Transverse colon (tissue), 4 donors: ENCODE data around the gene HOPX. TPM values are rescaled to one million over a fixed set of nuclear protein-coding genes. Genes with fewer than 3 reads are reported as not detected.

Experiments
- DNase-seq: peaks from one replicate; pipeline ENCODE4 v3.0.0-alpha.2; 2019
- H3K27ac ChIP-seq, 4 donors: fragments of 200-600 bp; sonication (generic); 2 replicates each; pipeline ENCODE4 v1.5.1; 2016 to 2018; ENCODE audit warnings: inconsistent platforms in 4 of 4
- H3K27me3 ChIP-seq: fragments of 200-600 bp; sonication (generic); 2 replicates; pipeline ENCODE4 v1.5.1; 2017; ENCODE audit warnings: inconsistent platforms
- H3K36me3 ChIP-seq, 4 donors: fragments of 200-600 bp; sonication (generic); 2 replicates each; pipeline ENCODE4 v1.5.1; 2017 to 2019; ENCODE audit warnings: inconsistent platforms in 4 of 4
- H3K4me1 ChIP-seq, 4 donors: fragments of 200-600 bp; sonication (generic); 2 replicates each; pipeline ENCODE4 v1.5.1; 2017 to 2020; ENCODE audit warnings: inconsistent platforms in 4 of 4
- H3K4me3 ChIP-seq, 4 donors: fragments of 200-600 bp; sonication (generic); 1 replicate in 1 of 4; 2 replicates in 3 of 4; pipeline versions ENCODE4 v1.5.1 to v1.6.1; 2017 to 2019; ENCODE audit warnings: inconsistent platforms in 4 of 4
- H3K9me3 ChIP-seq, 2 donors: fragments of 200-600 bp; sonication (generic); 2 replicates each; pipeline ENCODE4 v1.5.1; 2017 to 2019; ENCODE audit warnings: inconsistent platforms in 2 of 2
- CTCF ChIP-seq, 5 experiments: fragments of 200-600 bp in 3 of 5; fragments of 450-650 bp in 2 of 5; sonication (generic) in 3 of 5; IDR thresholded peaks; 1 replicate in 2 of 5; 2 replicates in 3 of 5; pipeline ENCODE4 v1.5.1; 2016 to 2017; ENCODE audit warnings: antibody characterized with exemption in 5 of 5, inconsistent platforms in 3 of 5, mild to moderate bottlenecking in 2 of 5, moderate library complexity in 1 of 5
- EP300 ChIP-seq: sonication (generic); formaldehyde crosslinking; IDR thresholded peaks from one replicate; pipeline ENCODE4 v1.6.1; 2017; ENCODE audit warnings: antibody characterized with exemption, low read depth
- POLR2A ChIP-seq: fragments of 450-650 bp; IDR thresholded peaks from one replicate; pipeline ENCODE4 v1.6.1; 2016; ENCODE audit warnings: antibody characterized with exemption, mild to moderate bottlenecking, moderate library complexity
- POLR2AphosphoS5 ChIP-seq, 3 donors: sonication (generic); formaldehyde crosslinking; IDR thresholded peaks; one replicate each; pipeline ENCODE4 v1.6.1; 2016; ENCODE audit warnings: antibody characterized with exemption in 3 of 3
- WGBS, 2 donors: methylation state at CpG; one replicate each; pipeline ENCODE4 v1.1.5; 2018; ENCODE audit warnings: low coverage in 1 of 2; 5-methylcytosine and 5-hydroxymethylcytosine counted together
- in situ Hi-C, 4 donors: fragments of 200-750 bp; cut with MboI; loops; one replicate each; pipeline versions ENCODE4 v1.15.0 to v1.15.1; 2017; ENCODE audit warnings: low sequenced_read_pairs in 3 of 4, low pct_ligation_motif_present in 1 of 4, low pct_unique_long_range_greater_than_20kb in 1 of 4
- intact Hi-C: fragments of 100-400 bp; cut with DNase I; formaldehyde crosslinking; loops from one replicate; pipeline ENCODE4 v1.15.1; 2023; ENCODE audit warnings: low total_unique reads
- total RNA-seq, 4 donors: library from RNA; depleted of rRNA; stranded (reverse); fragments of >200 nt; gene quantifications; one replicate each; pipeline ENCODE4 v1.1.0, GENCODE V29; 2016

The HOPX gene
- total RNA-seq, 4 donors from 2014 or later = 2.6 to 27.5 (median 7.7) TPM

- intact Hi-C loops = no loop called here
Measured at GRCh38 chr4:56648021-56648823, 32.9 kb downstream of the HOPX start.

GRCh38 chr4:56646341-56646740 lies 34.8 kb downstream of the HOPX start:
- no peak overlapping the region for H3K27ac ChIP-seq
- DNase-seq = no peak
- in situ Hi-C loops = no loop called here
- no peaks in the 10 kb centered on the region for H3K4me1 ChIP-seq
- no peak overlapping the region for H3K4me3 ChIP-seq
- H3K36me3 ChIP-seq = no peaks in the 10 kb centered on the region
- TF ChIP-seq EP300 (no peak), POLR2A (no peak), POLR2AphosphoS5 (IDR thresholded peaks at IDR 0.05) (no peak), CTCF (IDR thresholded peaks at IDR 0.05) (no peak)
- WGBS, 2 donors = 89 to 100% methylated on average over 1 of the region's 1 CpG
- H3K27me3 ChIP-seq = no peaks in the 10 kb centered on the region
- intact Hi-C loops = no loop called here
- H3K9me3 ChIP-seq = peaks cover 0 to 6% of the 10 kb centered on the region in 2 donors

More at GRCh38 chr4:56648021-56648823, 32.9 kb downstream of the HOPX start:
- no peak overlapping the region for H3K27ac ChIP-seq
- H3K4me3 ChIP-seq = no peak overlapping the region
- 86 to 94% methylated on average over 1 to 5 of the region's 5 CpGs for WGBS, 2 donors
- H3K27me3 ChIP-seq = peaks cover 5% of the 10 kb centered on the region
- no peak for TF ChIP-seq CTCF (IDR thresholded peaks at IDR 0.05)
- TF ChIP-seq POLR2AphosphoS5 (IDR thresholded peaks at IDR 0.05) = no peak
- no peak for TF ChIP-seq POLR2A
- no peak for DNase-seq
- peaks cover 0 to 3% (median under 1%) of the 10 kb centered on the region in 4 donors for H3K4me1 ChIP-seq
- H3K36me3 ChIP-seq = no peaks in the 10 kb centered on the region
- in situ Hi-C loops = no loop called here
- peaks cover 0 to 6% of the 10 kb centered on the region in 2 donors for H3K9me3 ChIP-seq

GRCh38 chr4:56643596-56643995 lies 37.5 kb downstream of the HOPX start:
- in situ Hi-C loops = no loop called here
- Histone ChIP-seq H3K4me1 (no peaks in the 10 kb centered on the region), H3K4me3 (no peak overlapping the region), H3K27ac (no peak overlapping the region), H3K9me3 (peaks cover 0 to 6% of the 10 kb centered on the region in 2 donors), H3K36me3 (no peaks in the 10 kb centered on the region), H3K27me3 (no peaks in the 10 kb centered on the region)
- WGBS, 2 donors = 95% methylated on average over 4 to 6 of the region's 6 CpGs
- intact Hi-C loops = no loop called here
- DNase-seq = no peak
- TF ChIP-seq POLR2A (no peak), POLR2AphosphoS5 (IDR thresholded peaks at IDR 0.05) (no peak), CTCF (IDR thresholded peaks at IDR 0.05) (no peak)

GRCh38 chr4:56641494-56642051 lies 39.5 kb downstream of the HOPX start:
- DNase-seq = no peak
- H3K9me3 ChIP-seq = peaks cover 0 to 6% of the 10 kb centered on the region in 2 donors
- 47 to 61% methylated on average over 4 of the region's 4 CpGs for WGBS, 2 donors
- H3K27ac ChIP-seq = peak overlapping the region in 2 of 4 donors; percentile 11 to 54
- in situ Hi-C loops = no loop called here
- no peak overlapping the region for H3K4me3 ChIP-seq
- H3K27me3 ChIP-seq = no peaks in the 10 kb centered on the region
- H3K36me3 ChIP-seq = no peaks in the 10 kb centered on the region
- no peak for TF ChIP-seq POLR2AphosphoS5 (IDR thresholded peaks at IDR 0.05)
- TF ChIP-seq POLR2A = no peak
- no peak for TF ChIP-seq EP300
- no peak for TF ChIP-seq CTCF (IDR thresholded peaks at IDR 0.05)
- intact Hi-C loops = no loop called here
- H3K4me1 ChIP-seq = no peaks in the 10 kb centered on the region
